Measurements from ENCODE around the gene SEC16A. TPM values are rescaled to one million over a fixed set of nuclear protein-coding genes. Genes with fewer than 3 reads are reported as not detected.

The SEC16A gene
- total and polyA plus RNA-seq, 4 donors = 21.7 to 96.1 (median 66.0) TPM

GRCh38 chr9:136453326-136453725 lies 29.5 kb downstream of the SEC16A start:
- Histone ChIP-seq H3K9me3 (ENCODE audit: control insufficient read depth in 4 of 4, low read length in 3 of 4) (no peaks in the 10 kb centered on the region), H3K4me1 (ENCODE audit: control insufficient read depth in 4 of 4, insufficient read depth in 4 of 4, low read length in 3 of 4) (no peaks in the 10 kb centered on the region), H3K4me3 (ENCODE audit: low read depth in 1 of 3, low read length in 3 of 3) (no peak overlapping the region), H3K27me3 (ENCODE audit: control insufficient read depth in 4 of 4, insufficient read depth in 4 of 4, low read length in 3 of 4) (no peaks in the 10 kb centered on the region), H3K9ac (ENCODE audit: low read depth in 1 of 2, low read length in 2 of 2) (no peak overlapping the region), H3K36me3 (ENCODE audit: control insufficient read depth in 4 of 4, insufficient read depth in 3 of 4, low read depth in 1 of 4, low read length in 3 of 4) (peaks cover 32 to 86% (median 75%) of the 10 kb centered on the region in 4 donors), H3K27ac (ENCODE audit: low read depth in 1 of 2, low read length in 2 of 2) (no peak overlapping the region)
- DNase-seq (ENCODE audit: low spot score) = no peak
- TF ChIP-seq YY1 (IDR thresholded peaks at IDR 0.05) (no peak), NR2F2 (IDR thresholded peaks at IDR 0.05) (no peak), RAD21 (IDR thresholded peaks at IDR 0.05) (no peak), HNF4G (IDR thresholded peaks at IDR 0.05) (no peak), TAF1 (conservative IDR thresholded peaks at IDR 0.05) (no peak), ATF3 (IDR thresholded peaks at IDR 0.05) (no peak), CTCF (IDR thresholded peaks at IDR 0.05; ENCODE audit: low read depth, low read length, missing input control) (no peak), EGR1 (IDR thresholded peaks at IDR 0.05; ENCODE audit: low read depth in 2 of 2) (no peak), JUND (IDR thresholded peaks at IDR 0.05) (no peak), RXRA (IDR thresholded peaks at IDR 0.05) (no peak), REST (IDR thresholded peaks at IDR 0.05) (no peak), FOXA1 (IDR thresholded peaks at IDR 0.05) (no peak), ZBTB33 (IDR thresholded peaks at IDR 0.05) (no peak), MAX (IDR thresholded peaks at IDR 0.05) (no peak), FOXA2 (IDR thresholded peaks at IDR 0.05) (no peak), GABPA (IDR thresholded peaks at IDR 0.05 in 1 of 2, conservative IDR thresholded peaks at IDR 0.05 in 1 of 2) (no peak), SP1 (IDR thresholded peaks at IDR 0.05) (no peak), HNF4A (conservative IDR thresholded peaks at IDR 0.05) (no peak)
- 95% methylated on average over 11 of the region's 11 CpGs for WGBS

All from liver (tissue), 9 donors.